Smooth muscle cell (in vitro differentiated cells): ENCODE data around the gene TRIM14. TPM values are rescaled to one million over a fixed set of nuclear protein-coding genes. Genes with fewer than 3 reads are reported as not detected.

Experiments
- DNase-seq: peaks from one replicate; lab custom pipeline; 2025; ENCODE audit not compliant: unreplicated experiment; lab: John Stamatoyannopoulos, UW
- H2AFZ ChIP-seq: fragments of 200-600 bp; sonication (generic); 2 replicates; pipeline ENCODE4 v1.6.0; 2016; ENCODE audit warnings: antibody characterized with exemption, low read depth, mild to moderate bottlenecking
- H3F3A ChIP-seq: fragments of 200-600 bp; sonication (generic); 2 replicates; pipeline ENCODE4 v1.6.0; 2017; ENCODE audit warnings: antibody characterized with exemption, low read depth
- H3K27ac ChIP-seq: fragments of 200-600 bp; sonication (generic); 2 replicates; pipeline ENCODE4 v1.5.1; 2016; ENCODE audit warnings: low read depth, mild to moderate bottlenecking
- H3K27me3 ChIP-seq: fragments of 200-600 bp; sonication (generic); 2 replicates; pipeline ENCODE4 v1.6.1; 2016; ENCODE audit warnings: low read depth, mild to moderate bottlenecking
- H3K36me3 ChIP-seq: fragments of 200-600 bp; sonication (generic); 2 replicates; pipeline ENCODE4 v1.5.1; 2016; ENCODE audit warnings: low read depth
- H3K4me1 ChIP-seq: fragments of 200-600 bp; sonication (generic); 2 replicates; pipeline ENCODE4 v1.5.1; 2016; ENCODE audit warnings: low read depth
- H3K4me2 ChIP-seq: fragments of 200-600 bp; sonication (generic); 2 replicates; pipeline ENCODE4 v1.6.0; 2016; ENCODE audit warnings: mild to moderate bottlenecking
- H3K4me3 ChIP-seq: fragments of 200-600 bp; sonication (generic); 2 replicates; pipeline ENCODE4 v1.5.1; 2016; ENCODE audit warnings: mild to moderate bottlenecking
- H3K79me2 ChIP-seq: fragments of 200-600 bp; sonication (generic); 2 replicates; pipeline ENCODE4 v1.6.0; 2016; ENCODE audit warnings: low read depth, mild to moderate bottlenecking
- H3K9ac ChIP-seq: fragments of 200-600 bp; sonication (generic); 2 replicates; pipeline ENCODE4 v1.6.0; 2016; ENCODE audit warnings: low read depth
- H3K9me3 ChIP-seq: fragments of 200-600 bp; sonication (generic); replicated peaks from 2 replicates; pipeline ENCODE4 v1.5.1; 2016; ENCODE audit warnings: low read depth
- H4K20me1 ChIP-seq: fragments of 200-600 bp; sonication (generic); 2 replicates; pipeline ENCODE4 v1.6.0; 2016; ENCODE audit warnings: low read depth
- WGBS: methylation state at CpG from one replicate; pipeline ENCODE4 v1.1.7; 2016; ENCODE audit warnings: low lambda C conversion rate; 5-methylcytosine and 5-hydroxymethylcytosine counted together
- polyA plus RNA-seq: library from polyadenylated mRNA; unstranded; fragments of >200 nt; fragmentation: Nextera tagmentation; extraction: Ambion mirVana; gene quantifications from 2 replicates; pipeline ENCODE4 v1.2.1, GENCODE V29; 2016
- total RNA-seq: library from RNA; depleted of rRNA; stranded (reverse); fragments of >200 nt; gene quantifications from 2 replicates; pipeline ENCODE4 v1.2.3, GENCODE V29; 2014
- TF ChIP-seq, protein P1 (sequence below): fragments of 200-600 bp; sonication (generic); IDR thresholded peaks from 2 replicates; pipeline ENCODE4 v1.5.1; 2017; ENCODE audit warnings: borderline replicate concordance, mild to moderate bottlenecking, antibody characterized with exemption; ENCODE audit not compliant: insufficient read depth, poor library complexity, severe bottlenecking

Gene TRIM14
- total and polyA plus RNA-seq, 2 experiments from 2014 or later, result 1.2 to 2.5 TPM

DNA sequence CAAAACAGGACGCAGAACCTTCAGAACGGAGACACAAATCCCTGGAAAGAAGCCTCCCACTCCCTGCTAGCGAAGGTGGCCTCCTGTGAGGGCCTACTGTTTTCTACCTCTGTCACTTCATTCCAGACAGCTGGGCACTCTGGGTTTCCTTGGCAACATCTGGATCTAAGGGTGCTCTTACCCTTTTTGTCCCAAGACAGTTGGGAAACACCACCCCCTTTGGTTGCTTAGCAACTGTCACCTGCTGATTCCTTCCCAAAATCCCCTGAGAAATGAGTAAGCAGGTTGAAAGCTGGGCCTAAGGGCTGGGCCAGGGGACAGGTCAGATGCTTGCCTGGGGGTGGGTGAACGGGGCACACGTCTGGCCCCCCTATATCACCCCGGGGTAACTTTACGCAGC, 33.1 kb downstream of the TRIM14 start:
- Histone ChIP-seq H3K4me3 (no peak overlapping the region), H3K79me2 (no peaks in the 10 kb centered on the region), H3K27ac (no peak overlapping the region), H3K9me3 (no peaks in the 10 kb centered on the region), H3K36me3 (no peaks in the 10 kb centered on the region), H3K9ac (no peak overlapping the region), H3K4me1 (no peaks in the 10 kb centered on the region), H3K4me2 (no peak overlapping the region), H3K27me3 (peaks cover 14% of the 10 kb centered on the region), H4K20me1 (no peaks in the 10 kb centered on the region), H3F3A (peaks cover 9% of the 10 kb centered on the region), H2AFZ (no peak overlapping the region)
- DNase-seq, result no peak
- TF ChIP-seq, protein P1, sequence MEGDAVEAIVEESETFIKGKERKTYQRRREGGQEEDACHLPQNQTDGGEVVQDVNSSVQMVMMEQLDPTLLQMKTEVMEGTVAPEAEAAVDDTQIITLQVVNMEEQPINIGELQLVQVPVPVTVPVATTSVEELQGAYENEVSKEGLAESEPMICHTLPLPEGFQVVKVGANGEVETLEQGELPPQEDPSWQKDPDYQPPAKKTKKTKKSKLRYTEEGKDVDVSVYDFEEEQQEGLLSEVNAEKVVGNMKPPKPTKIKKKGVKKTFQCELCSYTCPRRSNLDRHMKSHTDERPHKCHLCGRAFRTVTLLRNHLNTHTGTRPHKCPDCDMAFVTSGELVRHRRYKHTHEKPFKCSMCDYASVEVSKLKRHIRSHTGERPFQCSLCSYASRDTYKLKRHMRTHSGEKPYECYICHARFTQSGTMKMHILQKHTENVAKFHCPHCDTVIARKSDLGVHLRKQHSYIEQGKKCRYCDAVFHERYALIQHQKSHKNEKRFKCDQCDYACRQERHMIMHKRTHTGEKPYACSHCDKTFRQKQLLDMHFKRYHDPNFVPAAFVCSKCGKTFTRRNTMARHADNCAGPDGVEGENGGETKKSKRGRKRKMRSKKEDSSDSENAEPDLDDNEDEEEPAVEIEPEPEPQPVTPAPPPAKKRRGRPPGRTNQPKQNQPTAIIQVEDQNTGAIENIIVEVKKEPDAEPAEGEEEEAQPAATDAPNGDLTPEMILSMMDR, result no peak
- 72% methylated on average over 7 of the region's 7 CpGs for WGBS

DNA sequence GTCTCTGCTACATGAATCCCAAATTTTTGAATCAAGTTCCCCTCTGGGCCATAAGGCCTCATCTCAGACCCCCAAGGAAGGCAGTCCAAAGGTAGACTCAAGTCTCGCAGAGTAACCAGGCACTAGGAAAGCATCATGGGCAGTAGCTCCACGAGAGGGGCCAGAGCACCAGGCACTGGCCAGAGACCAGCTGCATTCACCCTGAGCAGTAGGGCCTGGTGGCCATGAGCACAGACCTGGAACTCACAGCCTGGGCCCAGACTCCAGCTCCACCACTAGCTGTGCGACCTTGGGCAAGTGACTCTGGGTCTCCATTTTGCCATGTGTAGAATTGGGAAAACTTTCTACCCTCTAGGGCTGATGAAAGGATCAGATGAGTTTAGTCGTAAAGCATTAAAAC, 34.0 kb downstream of the TRIM14 start:
- 96% methylated on average over 4 of the region's 4 CpGs for WGBS

DNA sequence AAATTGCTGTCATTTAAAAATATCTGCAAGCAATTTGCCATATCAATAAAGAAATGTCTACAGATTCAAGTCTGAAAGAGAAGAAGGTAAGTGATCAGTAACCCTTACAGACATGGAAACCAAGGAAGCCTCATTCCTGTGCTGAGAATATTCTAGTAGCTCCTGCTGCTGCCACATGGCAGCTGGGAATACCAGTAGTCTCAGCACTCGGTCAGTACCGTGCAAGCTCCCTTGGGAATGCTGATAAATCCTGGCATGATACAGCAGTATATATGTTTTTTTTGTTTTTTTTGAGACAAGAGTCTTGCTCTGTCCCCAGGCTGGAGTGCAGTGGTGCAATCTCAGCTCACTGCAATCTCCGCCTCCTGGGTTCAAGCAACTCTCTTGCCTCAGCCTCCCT, 34.6 kb downstream of the TRIM14 start:
- no peak for DNase-seq
- no peaks in the 10 kb centered on the region for H3K79me2 ChIP-seq
- peaks cover 8% of the 10 kb centered on the region for H3K27me3 ChIP-seq
- H3K4me2 ChIP-seq, result no peak overlapping the region
- no peaks in the 10 kb centered on the region for H3K36me3 ChIP-seq
- H3K9ac ChIP-seq, result no peak overlapping the region
- H3K4me1 ChIP-seq, result no peaks in the 10 kb centered on the region
- peaks cover 9% of the 10 kb centered on the region for H3F3A ChIP-seq
- WGBS, result 79% methylated on average over 3 of the region's 3 CpGs
- peaks cover 5% of the 10 kb centered on the region for H4K20me1 ChIP-seq
- H2AFZ ChIP-seq, result no peak overlapping the region
- H3K27ac ChIP-seq, result no peak overlapping the region
- no peaks in the 10 kb centered on the region for H3K9me3 ChIP-seq
- TF ChIP-seq, protein P1, result no peak
- H3K4me3 ChIP-seq, result no peak overlapping the region

More for the DNA sequence above, 34.0 kb downstream of the TRIM14 start:
- Histone ChIP-seq H3K79me2 (no peaks in the 10 kb centered on the region), H3K4me1 (no peaks in the 10 kb centered on the region), H3K4me2 (no peak overlapping the region), H3K4me3 (no peak overlapping the region), H2AFZ (no peak overlapping the region), H3K27ac (no peak overlapping the region), H3K9me3 (no peaks in the 10 kb centered on the region), H3K9ac (no peak overlapping the region), H4K20me1 (peaks cover 5% of the 10 kb centered on the region), H3K36me3 (no peaks in the 10 kb centered on the region), H3F3A (peaks cover 9% of the 10 kb centered on the region), H3K27me3 (peaks cover 12% of the 10 kb centered on the region)
- DNase-seq, result no peak
- TF ChIP-seq, protein P1, result no peak

DNA sequence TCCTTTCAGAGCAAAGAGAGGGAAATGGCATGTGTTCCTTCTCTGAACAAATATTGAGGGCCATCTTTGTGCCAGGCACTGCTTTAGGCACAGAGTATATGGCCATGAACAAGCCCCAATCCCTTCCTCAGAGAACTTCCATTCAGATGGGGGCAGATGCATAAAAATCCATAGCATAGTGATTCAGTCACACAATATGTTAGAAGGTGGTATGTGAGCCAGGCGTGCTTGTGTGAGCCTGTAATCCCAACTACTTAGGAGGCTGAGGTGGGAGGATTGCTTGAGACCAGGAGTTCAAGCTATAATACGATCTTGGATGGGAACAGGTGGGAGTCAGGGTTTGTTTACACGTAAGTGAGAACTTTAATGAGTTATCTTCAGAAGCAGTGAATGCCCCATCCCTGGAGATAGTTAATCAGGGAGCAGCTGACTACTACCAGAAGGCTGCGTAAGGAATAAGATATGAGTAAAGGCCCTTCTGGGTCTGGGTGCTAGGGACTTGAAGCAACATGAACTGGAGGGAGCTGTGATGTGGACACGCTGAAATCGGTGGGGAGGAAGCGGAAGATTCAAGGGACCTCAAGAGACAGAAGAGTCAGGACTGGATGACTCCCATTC, 35.3 kb downstream of the TRIM14 start:
- 91% methylated on average over 7 of the region's 7 CpGs for WGBS

More for the DNA sequence above, 35.3 kb downstream of the TRIM14 start:
- TF ChIP-seq, protein P1, result no peak
- Histone ChIP-seq H3F3A (peaks cover 9% of the 10 kb centered on the region), H3K9ac (no peak overlapping the region), H3K79me2 (no peaks in the 10 kb centered on the region), H3K36me3 (no peaks in the 10 kb centered on the region), H3K4me2 (no peak overlapping the region), H4K20me1 (peaks cover 5% of the 10 kb centered on the region), H3K4me3 (no peak overlapping the region), H3K27me3 (peaks cover 2% of the 10 kb centered on the region), H2AFZ (no peak overlapping the region), H3K4me1 (no peaks in the 10 kb centered on the region), H3K9me3 (no peaks in the 10 kb centered on the region), H3K27ac (no peak overlapping the region)
- no peak for DNase-seq
